ENCODE results near the gene CYB561A3.

The CYB561A3 gene

DNA sequence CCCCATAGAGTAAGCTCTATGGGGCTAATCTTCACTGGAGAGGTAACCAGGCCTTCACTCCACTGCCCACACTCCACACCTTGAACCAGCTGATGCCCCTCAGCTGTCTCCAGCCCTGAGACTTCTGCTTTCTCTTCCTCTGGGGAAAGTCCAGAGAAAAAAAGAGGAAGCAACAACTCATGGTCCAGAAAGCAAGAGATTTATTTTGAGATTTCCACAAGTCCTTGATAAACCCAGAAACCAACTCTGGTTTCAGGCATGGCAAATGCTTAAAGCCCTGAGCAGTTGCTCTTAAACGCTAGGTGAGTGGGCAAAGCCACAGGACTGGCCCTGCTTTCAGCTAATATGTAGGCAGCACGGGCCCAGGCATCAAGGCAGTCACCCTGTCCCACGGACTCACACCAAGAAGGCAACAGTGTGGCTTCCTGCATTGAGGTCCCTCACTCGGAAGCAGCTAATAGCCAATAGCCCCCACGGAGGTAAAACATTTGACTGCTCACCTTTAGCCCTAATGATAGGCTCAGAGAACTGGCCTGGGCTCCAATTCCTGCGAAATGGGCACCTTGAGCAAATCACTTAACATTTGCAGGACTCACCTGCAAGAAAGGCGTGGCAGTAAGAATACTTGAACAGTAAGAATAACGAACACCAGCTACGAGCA lies 4.3 kb downstream of the CYB561A3 start:
- H3K27me3 Mint-ChIP-seq (ENCODE audit: low read depth, poor library complexity): peaks cover 5% of the 10 kb centered on the region
- H3K9me3 Mint-ChIP-seq: no peaks in the 10 kb centered on the region
- H3K36me3 Mint-ChIP-seq (ENCODE audit: low read depth): no peaks in the 10 kb centered on the region
- TF ChIP-seq, protein P1, sequence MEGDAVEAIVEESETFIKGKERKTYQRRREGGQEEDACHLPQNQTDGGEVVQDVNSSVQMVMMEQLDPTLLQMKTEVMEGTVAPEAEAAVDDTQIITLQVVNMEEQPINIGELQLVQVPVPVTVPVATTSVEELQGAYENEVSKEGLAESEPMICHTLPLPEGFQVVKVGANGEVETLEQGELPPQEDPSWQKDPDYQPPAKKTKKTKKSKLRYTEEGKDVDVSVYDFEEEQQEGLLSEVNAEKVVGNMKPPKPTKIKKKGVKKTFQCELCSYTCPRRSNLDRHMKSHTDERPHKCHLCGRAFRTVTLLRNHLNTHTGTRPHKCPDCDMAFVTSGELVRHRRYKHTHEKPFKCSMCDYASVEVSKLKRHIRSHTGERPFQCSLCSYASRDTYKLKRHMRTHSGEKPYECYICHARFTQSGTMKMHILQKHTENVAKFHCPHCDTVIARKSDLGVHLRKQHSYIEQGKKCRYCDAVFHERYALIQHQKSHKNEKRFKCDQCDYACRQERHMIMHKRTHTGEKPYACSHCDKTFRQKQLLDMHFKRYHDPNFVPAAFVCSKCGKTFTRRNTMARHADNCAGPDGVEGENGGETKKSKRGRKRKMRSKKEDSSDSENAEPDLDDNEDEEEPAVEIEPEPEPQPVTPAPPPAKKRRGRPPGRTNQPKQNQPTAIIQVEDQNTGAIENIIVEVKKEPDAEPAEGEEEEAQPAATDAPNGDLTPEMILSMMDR (IDR thresholded peaks at IDR 0.05): no peak
- peaks cover 24% of the 10 kb centered on the region for H3K4me1 Mint-ChIP-seq
- no peak for DNase-seq
- no peak overlapping the region for H3K4me3 Mint-ChIP-seq
- peak overlapping the region; percentile 10 for H3K27ac Mint-ChIP-seq

DNA sequence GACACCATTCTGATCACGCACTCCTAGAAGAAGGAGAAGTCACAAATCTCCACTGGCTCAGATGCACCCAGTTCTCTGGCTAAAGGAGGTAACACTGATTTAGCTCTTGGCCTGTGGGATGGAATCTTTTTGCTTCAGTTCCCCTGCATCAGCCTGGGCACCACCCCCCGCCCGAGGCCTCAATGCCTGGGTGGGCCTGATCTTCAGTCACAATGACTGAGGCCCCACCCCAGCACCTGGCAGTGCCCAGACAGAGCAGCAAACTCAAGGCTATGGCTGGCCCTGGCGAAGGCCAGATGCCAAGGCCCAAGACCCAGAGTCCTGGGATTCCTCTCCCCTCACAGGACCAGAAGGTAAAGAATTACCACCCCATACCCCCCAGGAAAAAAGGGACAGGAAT lies 5.0 kb downstream of the CYB561A3 start:
- no peak overlapping the region for H3K4me3 Mint-ChIP-seq
- H3K9me3 Mint-ChIP-seq: no peaks in the 10 kb centered on the region
- TF ChIP-seq, protein P1 (IDR thresholded peaks at IDR 0.05): no peak
- H3K36me3 Mint-ChIP-seq (ENCODE audit: low read depth): no peaks in the 10 kb centered on the region
- no peak for DNase-seq
- no peak overlapping the region for H3K27ac Mint-ChIP-seq
- peaks cover 5% of the 10 kb centered on the region for H3K27me3 Mint-ChIP-seq (ENCODE audit: low read depth, poor library complexity)
- peaks cover 20% of the 10 kb centered on the region for H3K4me1 Mint-ChIP-seq

DNA sequence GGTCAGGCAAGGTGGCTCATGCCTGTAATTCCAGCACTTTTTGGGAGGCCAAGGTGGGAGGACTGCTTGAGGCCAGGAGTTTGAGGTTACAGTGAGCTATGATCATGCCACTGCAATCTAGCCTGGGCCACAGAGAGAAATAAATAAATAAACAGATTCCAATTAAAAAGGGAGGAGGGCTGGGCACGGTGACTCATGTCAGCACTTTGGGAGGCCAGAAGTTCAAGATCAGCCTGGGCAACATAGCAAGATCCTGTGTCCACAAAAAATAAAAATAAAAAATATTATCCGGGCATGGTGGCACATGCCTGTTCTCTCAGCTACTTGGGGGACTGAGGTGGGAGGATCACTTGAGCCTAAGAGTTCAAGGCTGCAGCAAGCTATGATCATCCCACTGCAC lies 7.5 kb downstream of the CYB561A3 start:
- H3K36me3 Mint-ChIP-seq (ENCODE audit: low read depth): peaks cover 4% of the 10 kb centered on the region

DNA sequence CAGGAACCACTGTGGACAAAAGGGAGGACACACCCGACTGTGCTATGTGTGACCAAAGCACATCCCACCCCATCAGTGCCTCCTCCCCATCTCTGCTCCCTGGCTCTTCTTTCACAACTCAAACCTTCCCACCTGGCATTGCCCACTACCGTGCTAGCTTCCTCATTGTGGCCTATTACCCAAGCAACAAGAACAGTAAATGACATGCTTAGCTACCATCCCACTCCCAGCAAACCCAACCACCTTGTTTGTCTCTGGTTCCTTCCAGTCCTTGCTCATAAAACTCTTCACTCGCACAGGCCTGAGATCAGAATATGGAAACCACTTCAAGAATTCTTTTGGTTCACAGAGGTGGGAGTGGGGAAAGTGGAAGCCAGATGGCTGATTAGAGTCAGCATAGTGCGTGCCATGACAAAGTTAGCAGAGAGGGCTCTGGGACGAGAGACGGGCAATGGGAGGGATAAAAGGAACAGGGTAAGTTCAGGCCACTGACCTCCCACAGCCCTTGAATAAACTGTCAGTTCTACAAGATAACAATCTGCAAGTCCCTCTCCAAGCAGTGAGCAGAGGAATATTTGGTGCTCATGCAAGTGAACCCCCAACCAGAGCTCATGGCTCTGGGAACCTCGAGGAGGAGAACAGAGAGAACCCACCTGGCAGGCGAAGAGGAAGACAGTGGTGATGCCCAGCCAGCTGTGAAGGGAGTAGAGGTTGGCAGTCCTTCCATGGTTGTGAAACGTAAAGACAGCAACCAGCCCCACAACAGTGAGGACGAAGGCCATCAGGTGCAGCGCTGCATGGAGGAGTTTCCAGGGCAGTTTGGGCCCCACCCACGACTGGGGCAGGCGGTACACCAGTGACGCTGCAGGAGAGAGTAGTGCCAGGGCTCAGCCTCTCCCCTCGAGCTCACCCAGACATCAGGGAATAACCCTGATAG lies 8.3 kb downstream of the CYB561A3 start:
- no peak overlapping the region for H3K4me3 Mint-ChIP-seq
- H3K9me3 Mint-ChIP-seq: no peaks in the 10 kb centered on the region
- peaks cover 4% of the 10 kb centered on the region for H3K36me3 Mint-ChIP-seq (ENCODE audit: low read depth)
- no peak for DNase-seq
- TF ChIP-seq, protein P1 (IDR thresholded peaks at IDR 0.05): no peak
- no peaks in the 10 kb centered on the region for H3K4me1 Mint-ChIP-seq
- peaks cover 5% of the 10 kb centered on the region for H3K27me3 Mint-ChIP-seq (ENCODE audit: low read depth, poor library complexity)
- peak overlapping the region; percentile 62 for H3K27ac Mint-ChIP-seq

More for the DNA sequence above, 7.5 kb downstream of the CYB561A3 start:
- no peaks in the 10 kb centered on the region for H3K9me3 Mint-ChIP-seq
- TF ChIP-seq, protein P1 (IDR thresholded peaks at IDR 0.05): no peak
- no peak overlapping the region for H3K27ac Mint-ChIP-seq
- peaks cover under 1% of the 10 kb centered on the region for H3K4me1 Mint-ChIP-seq
- no peak for DNase-seq
- H3K4me3 Mint-ChIP-seq: no peak overlapping the region
- H3K27me3 Mint-ChIP-seq (ENCODE audit: low read depth, poor library complexity): peaks cover 5% of the 10 kb centered on the region

DNA sequence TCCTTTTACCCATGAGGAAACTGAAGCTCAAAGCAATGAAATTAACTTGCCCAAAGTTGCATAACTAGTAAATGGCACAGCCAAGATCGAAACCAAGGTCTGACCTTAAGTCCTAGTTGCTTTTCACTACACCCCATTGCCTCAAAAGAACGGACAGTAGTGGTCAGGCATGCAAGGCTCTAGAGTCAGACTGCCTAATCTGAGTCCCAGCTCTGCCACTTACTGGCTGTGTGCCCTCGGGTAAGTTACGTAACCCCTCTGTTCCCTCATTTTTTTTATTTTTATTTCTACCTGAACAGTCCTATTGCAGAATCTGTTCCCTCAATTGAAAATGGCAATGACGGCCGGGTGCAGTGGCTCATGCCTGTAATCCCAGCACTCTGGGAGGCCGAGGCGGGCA lies 9.6 kb downstream of the CYB561A3 start:
- H3K27me3 Mint-ChIP-seq (ENCODE audit: low read depth, poor library complexity): peaks cover 2% of the 10 kb centered on the region
- no peaks in the 10 kb centered on the region for H3K4me1 Mint-ChIP-seq
- H3K27ac Mint-ChIP-seq: no peak overlapping the region
- no peaks in the 10 kb centered on the region for H3K9me3 Mint-ChIP-seq
- H3K4me3 Mint-ChIP-seq: no peak overlapping the region
- no peak for DNase-seq
- peaks cover 4% of the 10 kb centered on the region for H3K36me3 Mint-ChIP-seq (ENCODE audit: low read depth)
- TF ChIP-seq, protein P1 (IDR thresholded peaks at IDR 0.05): no peak
